Parathyroid adenoma (tissue), 2 donors: Measurements from ENCODE around the gene RSPO1.

Source experiments
- H2AFZ ChIP-seq: fragments of 300-600 bp; sonication (generic); one replicate; pipeline ENCODE4 v1.7.0; 2017; ENCODE audit warnings: antibody characterized with exemption, mild to moderate bottlenecking
- H3K27ac ChIP-seq: fragments of 300-600 bp; sonication (generic); one replicate; pipeline ENCODE4 v1.7.0; 2017
- H3K27me3 ChIP-seq: fragments of 300-600 bp; sonication (generic); one replicate; pipeline ENCODE4 v1.7.0; 2017; ENCODE audit warnings: low read length; ENCODE audit not compliant: control insufficient read depth, insufficient read depth
- H3K36me3 ChIP-seq: fragments of 300-600 bp; sonication (generic); one replicate; pipeline ENCODE4 v1.7.0; 2017; ENCODE audit warnings: low read length; ENCODE audit not compliant: control insufficient read depth, insufficient read depth
- H3K4me1 ChIP-seq: fragments of 300-600 bp; sonication (generic); one replicate; pipeline ENCODE4 v1.7.0; 2017; ENCODE audit warnings: control low read depth
- H3K4me2 ChIP-seq: fragments of 300-600 bp; sonication (generic); one replicate; pipeline ENCODE4 v1.7.0; 2017; ENCODE audit warnings: low read length
- H3K4me3 ChIP-seq: fragments of 300-600 bp; sonication (generic); one replicate; pipeline ENCODE4 v1.7.0; 2017; ENCODE audit warnings: low read depth, low read length
- H3K79me2 ChIP-seq: fragments of 300-600 bp; sonication (generic); one replicate; pipeline ENCODE4 v1.7.0; 2017; ENCODE audit warnings: control low read depth
- H3K9ac ChIP-seq: fragments of 300-600 bp; sonication (generic); one replicate; pipeline ENCODE4 v1.7.0; 2017; ENCODE audit warnings: mild to moderate bottlenecking
- H3K9me3 ChIP-seq: fragments of 300-600 bp; sonication (generic); one replicate; pipeline ENCODE4 v1.7.0; 2017; ENCODE audit warnings: low read length; ENCODE audit not compliant: control insufficient read depth
- TF ChIP-seq, protein P1 (sequence below): fragments of 300-600 bp; sonication (generic); IDR thresholded peaks from one replicate; pipeline ENCODE4 v1.7.0; 2017; ENCODE audit warnings: antibody characterized with exemption, mild to moderate bottlenecking
- donor health status: primary hyperparathyroidism.

The RSPO1 gene

DNA sequence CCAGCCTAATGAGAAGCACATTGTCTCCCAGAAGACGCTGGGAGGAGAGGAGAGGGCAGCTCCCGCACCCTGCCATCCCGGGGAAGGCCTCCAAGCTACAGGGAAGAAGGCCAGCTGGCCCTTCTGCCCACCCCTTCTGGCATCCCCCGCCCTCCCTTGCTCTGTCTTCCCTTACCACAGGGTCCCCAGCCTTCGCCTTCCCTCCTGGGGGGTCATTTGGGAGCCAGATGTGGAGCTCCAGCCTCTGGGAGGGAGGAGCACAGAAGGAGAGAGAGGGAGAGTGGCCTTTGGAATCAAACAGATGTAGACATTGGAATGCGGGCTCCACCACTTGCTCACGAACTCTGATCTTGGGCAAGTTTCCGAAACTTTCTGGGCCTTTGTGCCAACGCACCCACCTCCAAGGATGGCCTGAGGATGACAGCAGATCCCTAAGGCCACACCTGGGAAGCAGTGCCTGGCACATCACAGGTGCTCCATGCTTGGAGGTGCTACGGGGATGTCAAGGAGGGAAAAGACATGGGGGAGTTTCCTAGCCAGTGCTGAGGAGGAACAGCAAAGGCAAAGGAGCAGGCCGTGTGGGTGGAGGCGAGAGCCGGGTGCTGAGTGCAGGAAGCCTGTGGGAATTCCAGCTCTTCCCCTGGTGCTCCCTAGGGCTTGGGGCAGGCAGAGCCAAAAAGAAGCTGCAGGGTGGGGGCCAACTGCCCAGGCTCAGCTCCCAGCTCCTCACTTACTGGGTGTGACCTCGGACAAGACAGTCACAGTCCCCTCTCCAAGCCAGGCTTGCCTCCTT is 23.1 kb upstream of the RSPO1 start:
- Histone ChIP-seq H3K9me3 (no peaks in the 10 kb centered on the region), H2AFZ (no peak overlapping the region), H3K4me3 (no peak overlapping the region), H3K4me1 (no peaks in the 10 kb centered on the region), H3K79me2 (no peaks in the 10 kb centered on the region), H3K27ac (no peak overlapping the region), H3K27me3 (no peaks in the 10 kb centered on the region), H3K4me2 (no peak overlapping the region), H3K36me3 (no peaks in the 10 kb centered on the region), H3K9ac (no peak overlapping the region)
- TF ChIP-seq, protein P1, sequence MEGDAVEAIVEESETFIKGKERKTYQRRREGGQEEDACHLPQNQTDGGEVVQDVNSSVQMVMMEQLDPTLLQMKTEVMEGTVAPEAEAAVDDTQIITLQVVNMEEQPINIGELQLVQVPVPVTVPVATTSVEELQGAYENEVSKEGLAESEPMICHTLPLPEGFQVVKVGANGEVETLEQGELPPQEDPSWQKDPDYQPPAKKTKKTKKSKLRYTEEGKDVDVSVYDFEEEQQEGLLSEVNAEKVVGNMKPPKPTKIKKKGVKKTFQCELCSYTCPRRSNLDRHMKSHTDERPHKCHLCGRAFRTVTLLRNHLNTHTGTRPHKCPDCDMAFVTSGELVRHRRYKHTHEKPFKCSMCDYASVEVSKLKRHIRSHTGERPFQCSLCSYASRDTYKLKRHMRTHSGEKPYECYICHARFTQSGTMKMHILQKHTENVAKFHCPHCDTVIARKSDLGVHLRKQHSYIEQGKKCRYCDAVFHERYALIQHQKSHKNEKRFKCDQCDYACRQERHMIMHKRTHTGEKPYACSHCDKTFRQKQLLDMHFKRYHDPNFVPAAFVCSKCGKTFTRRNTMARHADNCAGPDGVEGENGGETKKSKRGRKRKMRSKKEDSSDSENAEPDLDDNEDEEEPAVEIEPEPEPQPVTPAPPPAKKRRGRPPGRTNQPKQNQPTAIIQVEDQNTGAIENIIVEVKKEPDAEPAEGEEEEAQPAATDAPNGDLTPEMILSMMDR = no peak

DNA sequence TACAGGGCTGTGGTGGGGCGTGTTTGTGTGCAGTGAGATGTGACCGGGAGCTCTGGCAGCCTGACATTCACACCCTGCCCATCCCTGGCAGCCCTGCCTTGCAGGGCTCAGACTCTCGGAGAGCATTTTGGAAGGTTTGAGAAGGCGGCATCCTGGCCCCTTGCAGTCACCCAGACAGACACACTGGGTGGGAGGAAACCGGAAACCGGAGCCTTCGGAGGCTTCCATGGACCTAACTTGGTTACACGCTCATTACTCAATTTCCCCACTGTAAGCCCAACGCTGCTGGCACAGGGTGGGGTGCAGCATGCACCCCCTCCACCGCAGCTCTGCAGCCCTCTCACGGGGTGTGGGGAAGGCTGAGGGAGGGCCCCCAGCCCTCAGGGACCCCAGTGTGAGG is 22.2 kb upstream of the RSPO1 start:
- no peaks in the 10 kb centered on the region for H3K79me2 ChIP-seq
- no peak overlapping the region for H2AFZ ChIP-seq
- H3K36me3 ChIP-seq = no peaks in the 10 kb centered on the region
- TF ChIP-seq, protein P1 = no peak
- no peak overlapping the region for H3K4me3 ChIP-seq
- H3K9me3 ChIP-seq = no peaks in the 10 kb centered on the region
- no peaks in the 10 kb centered on the region for H3K27me3 ChIP-seq
- H3K9ac ChIP-seq = no peak overlapping the region
- H3K4me2 ChIP-seq = no peak overlapping the region
- H3K4me1 ChIP-seq = no peaks in the 10 kb centered on the region
- H3K27ac ChIP-seq = no peak overlapping the region

DNA sequence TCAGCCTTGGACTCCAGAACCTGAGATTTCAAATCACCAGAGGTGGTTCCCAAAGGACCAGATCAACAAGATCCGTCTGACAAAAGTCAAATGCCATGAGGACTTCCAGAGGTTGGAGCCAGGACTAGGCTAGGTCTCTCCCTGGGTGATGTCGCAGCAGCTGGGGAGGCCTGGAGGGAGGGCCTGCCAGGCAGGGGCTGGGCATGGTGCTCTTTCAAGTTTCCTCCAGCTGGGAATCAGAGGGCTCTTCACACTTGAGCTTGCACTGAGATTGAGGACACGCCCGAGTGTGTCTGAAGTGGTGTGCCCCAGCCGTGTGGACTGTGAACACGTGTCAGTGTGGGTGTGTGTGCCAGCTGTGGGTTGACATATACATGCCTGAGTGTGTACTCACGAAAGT is 21.3 kb upstream of the RSPO1 start:
- no peak overlapping the region for H3K9ac ChIP-seq
- H2AFZ ChIP-seq = no peak overlapping the region
- TF ChIP-seq, protein P1 = no peak
- no peaks in the 10 kb centered on the region for H3K36me3 ChIP-seq
- no peaks in the 10 kb centered on the region for H3K27me3 ChIP-seq
- H3K27ac ChIP-seq = no peak overlapping the region
- H3K4me2 ChIP-seq = no peak overlapping the region
- H3K4me1 ChIP-seq = no peaks in the 10 kb centered on the region
- no peak overlapping the region for H3K4me3 ChIP-seq
- H3K79me2 ChIP-seq = no peaks in the 10 kb centered on the region
- H3K9me3 ChIP-seq = no peaks in the 10 kb centered on the region

GRCh38 chr1:37655274-37655673 is 20.6 kb upstream of the RSPO1 start:
- H3K27me3 ChIP-seq = no peaks in the 10 kb centered on the region
- no peaks in the 10 kb centered on the region for H3K9me3 ChIP-seq
- H3K4me3 ChIP-seq = no peak overlapping the region
- TF ChIP-seq, protein P1 = no peak
- H3K4me2 ChIP-seq = no peak overlapping the region
- H2AFZ ChIP-seq = no peak overlapping the region
- H3K36me3 ChIP-seq = no peaks in the 10 kb centered on the region
- H3K79me2 ChIP-seq = no peaks in the 10 kb centered on the region
- no peaks in the 10 kb centered on the region for H3K4me1 ChIP-seq
- H3K9ac ChIP-seq = no peak overlapping the region
- no peak overlapping the region for H3K27ac ChIP-seq

GRCh38 chr1:37653906-37654305 is 19.2 kb upstream of the RSPO1 start:
- Histone ChIP-seq H3K36me3 (no peaks in the 10 kb centered on the region), H3K27ac (no peak overlapping the region), H3K4me1 (no peaks in the 10 kb centered on the region), H3K27me3 (no peaks in the 10 kb centered on the region), H3K9me3 (no peaks in the 10 kb centered on the region), H2AFZ (no peak overlapping the region), H3K4me2 (no peak overlapping the region), H3K79me2 (no peaks in the 10 kb centered on the region), H3K4me3 (no peak overlapping the region), H3K9ac (no peak overlapping the region)
- TF ChIP-seq, protein P1 = no peak
